C4-2B (cell line): Measurements from ENCODE around the gene ZNF398.

ENCODE experiments used
- CTCF ChIP-seq: fragments of 450-650 bp; conservative IDR thresholded peaks from 2 replicates; pipeline ENCODE4 v1.5.1; 2017; ENCODE audit warnings: mild to moderate bottlenecking
- ZFX ChIP-seq: fragments of 450-650 bp; IDR thresholded peaks from 2 replicates; pipeline ENCODE4 v1.6.1; 2017

GRCh38 chr7:149141893-149142292, 5.4 kb upstream of the ZNF398 start:
- TF ChIP-seq CTCF, result no peak
- no peak for TF ChIP-seq ZFX
